Pons (tissue), 1 donor: ENCODE measurements around the gene CD36.
"Not testable (repeated sequence)": the region's sequence is repeated elsewhere in the genome, so short reads cannot be mapped to it uniquely, and the experiment has no call there.

ENCODE experiments used
- DNase-seq: peaks from one replicate; pipeline ENCODE4 v3.0.0-alpha.2; 2016; ENCODE audit warnings: low spot score

Gene CD36

GRCh38 chr7:80653244-80653643 lies 14.8 kb downstream of the CD36 start:
- no peak for DNase-seq

DNA sequence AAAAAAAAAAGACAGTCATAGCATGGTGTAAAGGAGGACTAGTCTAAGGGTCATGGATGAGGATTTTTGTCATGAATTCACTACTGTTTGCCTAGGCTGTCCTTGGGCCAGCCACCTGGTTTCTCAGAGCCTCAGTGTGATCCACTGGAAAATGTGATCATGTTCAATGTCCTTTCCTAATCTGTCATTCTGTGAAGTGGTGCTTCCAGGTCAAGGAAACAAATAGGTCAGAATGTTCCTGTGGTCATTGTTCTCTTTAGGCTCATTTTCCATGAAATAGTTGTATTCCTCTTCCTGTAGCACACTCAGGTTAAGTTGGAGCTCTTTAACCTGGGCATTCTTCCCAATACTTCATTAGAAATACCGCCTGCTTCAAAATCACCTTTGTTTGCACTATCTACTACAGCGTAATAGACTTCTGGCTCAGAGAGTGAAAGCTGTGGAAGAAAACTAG lies 16.5 kb downstream of the CD36 start:
- DNase-seq: no peak

- DNase-seq: no peak
These were observed 17.6 kb downstream of the CD36 start for GRCh38 chr7:80656029-80656428.

DNA sequence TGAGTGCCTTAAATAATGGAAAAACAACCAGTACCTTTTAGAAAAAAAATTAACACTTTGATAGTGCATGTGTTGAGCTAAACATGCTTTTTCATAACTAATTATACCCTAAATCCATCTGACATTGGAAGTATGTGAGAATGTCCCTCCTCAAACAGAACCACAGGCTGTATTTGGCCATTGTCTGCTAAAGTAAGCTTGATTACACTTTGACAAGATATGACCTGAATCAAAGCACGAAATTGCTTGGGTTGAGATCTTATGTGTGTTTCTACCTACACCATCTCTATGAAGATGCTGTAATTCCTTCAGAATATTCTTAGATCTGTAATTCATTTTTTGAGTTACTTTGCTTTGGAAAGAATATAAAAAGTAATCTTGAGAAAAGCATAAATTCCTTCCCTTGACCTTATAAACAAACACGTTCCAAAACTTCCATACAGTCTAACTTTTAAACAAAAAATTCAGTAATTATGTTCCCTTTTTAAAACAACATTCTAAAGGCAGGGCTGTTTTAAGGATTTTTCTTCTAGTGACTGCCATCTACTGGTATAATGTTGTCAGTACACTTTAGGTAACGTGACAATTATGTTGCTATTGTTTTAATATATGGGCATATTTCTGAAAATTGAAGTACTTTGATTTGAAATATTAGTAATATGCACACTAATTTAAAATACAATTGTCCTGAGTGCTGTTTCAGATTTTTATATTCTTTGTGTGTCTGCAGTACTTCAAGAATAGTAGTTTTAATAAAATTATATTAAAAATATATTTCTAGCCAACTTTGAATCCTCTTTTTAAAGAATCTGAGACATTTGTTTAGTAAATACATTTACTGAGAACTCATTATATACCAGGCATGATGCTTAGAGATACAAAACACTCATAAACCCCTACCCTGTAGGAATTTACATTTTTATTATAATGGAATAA lies 20.9 kb downstream of the CD36 start:
- peak; percentile 51 for DNase-seq

DNA sequence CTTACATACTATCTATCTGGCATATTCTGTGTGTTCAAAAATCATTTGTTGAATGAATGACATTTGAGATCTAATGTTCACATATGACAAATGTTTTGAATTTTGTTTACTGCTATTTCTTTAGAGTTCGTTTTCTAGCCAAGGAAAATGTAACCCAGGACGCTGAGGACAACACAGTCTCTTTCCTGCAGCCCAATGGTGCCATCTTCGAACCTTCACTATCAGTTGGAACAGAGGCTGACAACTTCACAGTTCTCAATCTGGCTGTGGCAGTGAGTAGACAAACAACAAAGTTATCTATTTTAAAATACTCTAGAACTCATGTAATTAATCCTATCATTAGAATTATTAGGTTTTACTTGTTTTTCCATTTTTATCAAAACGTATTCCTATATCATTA lies 22.5 kb downstream of the CD36 start:
- no peak for DNase-seq

DNA sequence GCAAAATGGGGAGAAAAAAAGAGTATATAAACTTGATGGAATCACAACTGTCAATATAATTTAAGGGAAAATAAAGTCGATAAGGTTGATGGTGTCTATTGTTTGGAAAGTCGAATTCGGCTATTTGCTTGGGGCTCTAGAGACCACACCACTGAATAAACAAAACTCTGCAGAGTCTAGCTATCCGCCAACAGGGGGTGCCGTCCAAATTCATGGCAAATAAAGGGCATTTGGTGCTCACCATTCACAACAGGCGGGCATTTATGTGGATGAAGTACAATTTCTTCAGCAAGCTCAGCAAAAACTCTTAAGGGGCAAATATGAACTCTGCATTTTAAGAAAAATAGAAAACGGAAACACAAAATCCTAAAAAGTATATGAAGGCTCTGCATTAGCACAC lies 23.3 kb downstream of the CD36 start:
- DNase-seq: no peak

DNA sequence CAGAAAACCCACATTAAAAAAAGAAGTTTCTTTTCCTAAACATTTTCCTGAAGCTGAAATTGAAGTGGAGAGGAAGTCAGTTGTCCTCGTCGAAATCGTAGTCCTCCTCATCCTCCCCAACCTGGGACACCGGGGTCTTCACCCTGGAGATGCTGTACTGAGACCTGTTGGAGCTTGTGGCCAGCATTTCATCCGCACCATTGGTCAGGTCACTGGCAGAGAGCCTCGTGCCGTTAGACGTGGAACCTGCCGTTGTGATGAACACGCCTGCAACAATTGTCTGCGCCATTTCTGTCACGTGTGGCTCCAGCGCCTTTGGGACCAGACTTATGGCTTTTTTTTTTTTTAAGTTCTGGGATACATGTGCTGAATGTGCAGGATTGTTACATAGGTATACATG lies 23.8 kb downstream of the CD36 start:
- no peak for DNase-seq

DNA sequence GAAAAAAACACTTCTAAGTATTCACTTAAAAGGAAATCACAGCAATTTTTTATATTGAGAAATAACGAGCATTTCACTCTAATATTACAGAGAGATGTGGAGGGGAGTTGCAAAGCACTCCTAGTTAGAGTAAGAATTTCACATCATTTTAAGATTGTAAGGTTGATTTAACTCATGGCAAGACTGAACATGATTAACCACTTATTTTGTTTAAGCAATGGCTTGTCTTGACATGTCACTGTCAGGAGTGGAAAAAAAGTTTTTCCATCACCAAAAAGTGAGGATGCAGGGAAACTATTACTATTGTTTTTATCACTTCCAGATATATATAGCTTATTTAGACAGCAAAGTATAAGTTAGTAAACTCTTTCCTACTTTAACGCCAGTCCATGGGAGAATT lies 27.1 kb downstream of the CD36 start:
- DNase-seq: no peak

DNA sequence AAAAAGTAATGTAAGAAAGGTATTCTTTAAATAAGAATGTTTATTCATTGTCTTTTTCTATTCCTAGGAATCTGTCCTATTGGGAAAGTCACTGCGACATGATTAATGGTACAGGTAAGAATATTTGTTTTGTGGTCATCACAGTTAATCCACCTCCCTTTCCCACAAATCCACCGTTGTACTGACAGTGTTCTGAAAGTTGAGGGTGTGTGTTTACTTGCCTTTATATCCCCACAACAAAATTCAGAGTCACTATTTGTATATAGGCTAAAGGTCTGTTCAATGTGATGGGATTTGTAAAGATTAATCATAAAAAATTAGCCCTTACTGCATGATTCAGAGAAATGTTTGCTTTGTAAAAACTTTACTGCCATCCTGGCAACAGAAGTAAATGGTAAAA lies 27.9 kb downstream of the CD36 start:
- DNase-seq: no peak

DNA sequence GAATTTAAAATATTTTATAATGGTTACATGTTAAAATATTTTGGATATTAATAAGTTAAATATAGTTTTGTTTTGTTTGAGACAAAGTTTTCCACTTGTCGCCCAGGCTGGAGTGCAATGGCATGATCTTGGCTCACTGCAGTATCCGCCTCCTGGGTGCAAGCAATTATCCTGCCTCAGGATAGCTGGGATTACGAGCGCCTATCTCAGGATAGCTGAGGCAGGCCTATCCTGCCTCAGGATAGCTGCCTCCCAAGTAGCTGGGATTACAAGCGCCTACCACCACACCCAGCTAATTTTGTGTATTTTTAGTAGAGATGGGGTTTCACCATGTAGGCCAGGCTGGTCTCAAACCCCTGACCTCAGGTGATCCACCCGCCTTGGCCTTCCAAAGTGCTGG lies 30.9 kb downstream of the CD36 start:
- not testable (repeated sequence) for DNase-seq

- no peak for DNase-seq
These were observed 33.3 kb downstream of the CD36 start for GRCh38 chr7:80671744-80672143.

- DNase-seq: no peak
These were observed 36.6 kb downstream of the CD36 start for GRCh38 chr7:80675090-80675489.

- DNase-seq: no peak
These were observed 38.0 kb downstream of the CD36 start for GRCh38 chr7:80676404-80676803.

- no peak for DNase-seq
These were observed 39.2 kb downstream of the CD36 start for GRCh38 chr7:80677629-80678028.

DNA sequence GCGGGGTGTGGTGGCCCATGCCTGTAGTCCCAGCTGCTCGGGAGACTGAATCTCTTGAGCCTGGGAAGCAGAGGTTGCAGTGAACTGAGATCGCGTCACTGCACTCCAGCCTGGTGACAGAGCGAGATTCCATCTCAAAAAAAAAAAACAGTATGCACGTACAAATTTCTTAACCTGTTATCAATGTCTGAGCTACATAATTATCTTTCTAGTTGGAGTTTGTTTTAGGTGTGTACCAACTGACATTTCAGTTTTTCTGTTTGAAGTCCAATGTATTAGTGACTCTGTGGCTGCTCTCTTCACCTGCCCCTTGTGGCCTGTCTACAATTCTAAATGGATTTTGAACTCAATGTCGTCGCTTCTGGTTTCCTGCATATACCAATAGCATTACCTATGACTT lies 40.3 kb downstream of the CD36 start:
- no peak for DNase-seq

DNA sequence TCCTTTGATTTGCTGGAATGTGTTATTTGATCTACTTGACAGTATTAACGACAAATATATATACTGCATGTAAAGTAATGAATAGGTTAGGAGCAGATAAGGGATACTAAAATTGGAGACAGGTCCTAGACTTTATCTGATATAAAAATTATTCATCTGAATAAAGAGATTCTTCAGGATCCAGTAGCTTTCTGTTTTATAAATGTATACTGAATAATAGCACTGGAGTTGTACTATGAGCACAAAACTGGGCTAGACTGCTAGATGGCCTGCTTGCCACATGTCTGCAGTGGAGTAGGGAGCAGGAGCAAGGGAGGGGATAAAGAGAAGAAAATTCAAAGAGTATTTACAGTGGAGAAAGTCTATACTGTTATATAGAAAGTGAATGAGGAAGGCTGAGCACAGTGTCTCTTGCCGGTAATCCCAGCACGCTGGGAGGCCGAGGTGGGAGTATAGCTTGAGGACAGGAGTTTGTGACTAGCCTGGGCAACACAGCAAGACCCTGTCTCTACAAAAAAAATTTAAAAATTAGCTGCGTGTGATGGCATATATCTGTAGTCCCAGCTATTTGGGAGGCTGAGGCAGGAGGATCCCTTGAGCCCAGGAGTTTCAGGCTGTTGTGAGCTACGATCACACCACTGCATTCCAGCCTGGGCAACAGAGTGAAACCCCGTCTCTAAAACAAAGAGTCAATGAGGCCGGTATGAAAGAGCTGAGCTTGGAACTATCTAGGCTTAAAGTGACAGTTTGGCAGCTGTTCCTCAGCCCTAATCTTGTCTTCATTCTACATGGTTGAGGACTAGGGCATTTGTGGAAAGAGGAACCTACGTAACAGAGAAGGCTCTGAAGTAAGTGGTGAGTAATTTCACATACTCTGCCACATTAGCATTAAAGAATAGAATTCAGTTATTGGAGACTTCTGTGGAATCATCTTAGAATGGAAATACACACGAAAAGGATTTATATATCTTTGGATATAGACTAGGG lies 41.8 kb downstream of the CD36 start:
- DNase-seq: no peak

- DNase-seq: no peak
These were observed 42.9 kb downstream of the CD36 start for GRCh38 chr7:80681272-80681885.

DNA sequence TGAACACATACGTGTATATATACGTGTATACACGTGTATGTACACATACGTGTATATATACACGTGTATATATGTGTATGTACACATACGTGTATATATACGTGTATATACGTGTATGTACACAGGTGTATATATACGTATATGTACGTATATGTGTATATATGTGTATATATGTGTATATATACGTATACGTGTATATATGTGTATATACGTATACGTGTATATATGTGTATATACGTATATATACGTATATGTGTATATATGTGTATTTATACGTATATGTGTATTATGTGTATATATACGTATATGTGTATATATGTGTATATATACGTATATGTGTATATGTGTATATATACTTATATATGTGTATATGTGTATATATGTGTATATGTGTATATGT lies 44.3 kb downstream of the CD36 start:
- no peak for DNase-seq

DNA sequence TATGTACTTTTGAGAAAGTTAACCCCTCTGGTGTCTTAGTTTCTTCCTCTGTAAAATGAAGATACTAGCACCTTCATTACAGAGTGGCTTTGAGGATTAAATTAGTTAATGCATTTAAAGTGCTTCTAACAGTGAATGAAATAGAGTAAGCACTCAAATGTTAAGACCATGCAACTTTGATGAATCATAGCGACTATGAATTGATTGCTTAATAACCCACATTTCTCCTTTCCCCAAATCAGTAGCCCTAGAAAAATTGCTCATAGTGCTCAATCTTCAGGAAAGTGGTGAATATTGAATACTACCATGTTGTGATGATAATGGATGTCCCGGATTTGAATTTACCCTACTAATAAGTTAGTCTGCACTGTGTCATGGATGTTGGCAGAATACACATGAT lies 48.1 kb downstream of the CD36 start:
- DNase-seq: no peak

- peak; percentile 69 for DNase-seq
These were observed 60.7 kb downstream of the CD36 start for GRCh38 chr7:80699045-80699638.

DNA sequence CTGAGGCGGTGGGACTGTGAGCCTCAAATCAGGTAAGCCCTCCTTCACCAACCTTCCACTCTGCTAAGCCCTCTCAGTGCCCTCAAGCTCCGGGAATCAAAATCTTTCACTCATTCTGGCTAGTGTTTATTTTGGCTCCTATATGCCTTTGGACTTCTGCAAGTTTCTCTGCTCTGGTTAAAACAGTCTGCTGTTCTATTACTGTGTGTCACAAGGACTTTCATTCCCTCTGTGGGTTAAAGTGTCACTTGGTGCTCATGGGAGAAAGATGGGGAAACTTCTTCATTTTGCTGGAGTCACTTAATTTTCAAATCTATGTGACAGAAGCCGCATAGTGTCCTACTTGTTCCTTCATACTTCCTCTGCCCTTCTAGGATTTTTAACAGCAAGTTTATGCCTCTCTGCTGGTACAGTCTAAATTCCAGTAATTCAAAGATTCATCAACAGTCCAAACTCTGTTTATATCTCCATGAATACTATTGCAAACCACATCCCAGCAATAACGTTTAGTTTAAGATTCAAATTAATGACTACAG lies 61.3 kb downstream of the CD36 start:
- no peak for DNase-seq

DNA sequence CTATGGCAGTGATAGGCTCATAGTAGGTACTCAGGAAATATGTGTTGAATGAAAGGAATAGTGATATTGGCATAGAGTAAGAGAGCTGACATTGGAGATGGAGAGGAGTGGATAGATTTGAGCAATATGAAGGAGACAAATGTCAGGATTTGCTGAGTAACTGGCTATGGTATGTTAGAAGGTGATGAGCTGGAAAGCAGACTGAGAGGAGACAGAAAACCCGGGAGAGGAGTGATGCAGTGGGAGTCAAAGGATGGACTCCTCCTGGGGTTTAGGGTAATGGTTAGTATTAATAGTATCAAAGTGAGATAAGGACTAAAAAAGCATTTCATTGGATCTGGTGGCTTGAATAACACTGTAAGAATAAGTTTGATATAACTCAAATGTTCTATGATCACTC lies 64.8 kb downstream of the CD36 start:
- DNase-seq: no peak
